Measurements from ENCODE around the gene BORCS8. TPM values are rescaled to one million over a fixed set of nuclear protein-coding genes. Genes with fewer than 3 reads are reported as not detected.
"Not testable (repeated sequence)": the region's sequence is repeated elsewhere in the genome, so short reads cannot be mapped to it uniquely, and the experiment has no call there.

The BORCS8 gene
- total RNA-seq, 1 donor from 2014 or later = 28.0 TPM

DNA sequence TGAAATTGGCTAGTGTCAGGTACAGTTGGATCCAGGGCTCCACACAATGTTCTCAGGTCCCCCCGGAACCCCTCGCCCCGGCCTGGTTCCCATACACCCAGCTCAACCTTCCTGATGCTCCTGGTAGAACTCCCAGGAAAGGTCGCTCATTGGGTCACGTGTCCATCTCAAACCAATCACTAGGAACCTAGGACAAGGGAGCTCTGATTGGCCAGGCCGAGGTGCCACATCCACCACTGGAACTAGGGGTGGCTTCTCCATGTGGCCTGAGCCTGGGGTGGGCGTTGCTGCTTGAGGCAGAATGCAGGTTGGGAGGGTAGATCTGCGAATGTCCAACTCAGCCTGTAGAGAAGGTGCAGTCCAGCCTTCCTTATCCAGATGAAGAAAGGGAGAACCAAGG, 15.0 kb downstream of the BORCS8 start:
- no peak for TF ChIP-seq CTCF (conservative IDR thresholded peaks at IDR 0.05)
- Mint-ChIP-seq H3K27me3 (ENCODE audit: low read depth) (no peaks in the 10 kb centered on the region), H3K9me3 (no peaks in the 10 kb centered on the region), H3K4me3 (no peak overlapping the region), H3K4me1 (peaks cover 4% of the 10 kb centered on the region), H3K36me3 (ENCODE audit: low read depth) (peaks cover 3% of the 10 kb centered on the region), H3K27ac (ENCODE audit: unreplicated experiment) (no peak overlapping the region)
- DNase-seq (ENCODE audit: low read depth, low spot score) = no peak

DNA sequence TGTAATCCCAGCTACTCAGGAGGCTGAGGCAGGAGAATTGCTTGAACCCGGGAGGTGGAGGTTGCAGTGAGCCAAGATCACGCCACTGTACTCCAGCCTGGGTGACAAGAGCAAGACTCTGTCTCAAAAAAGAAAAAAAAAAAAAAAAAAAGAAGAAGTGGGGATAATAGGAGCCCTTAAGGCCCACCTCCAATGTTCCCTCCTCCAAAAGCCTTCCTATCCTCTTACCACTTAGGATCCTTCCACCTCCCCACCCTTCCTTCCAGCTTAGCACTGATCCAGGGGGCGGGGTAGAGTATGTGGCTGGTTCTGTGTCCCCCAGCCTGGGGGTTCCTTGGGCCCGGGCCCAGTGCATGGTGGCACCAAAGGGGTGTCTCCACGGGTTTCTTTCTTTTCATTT, 18.7 kb downstream of the BORCS8 start:
- H3K36me3 Mint-ChIP-seq (ENCODE audit: low read depth); H3K4me3 Mint-ChIP-seq; H3K9me3 Mint-ChIP-seq; DNase-seq (ENCODE audit: low read depth, low spot score); H3K27ac Mint-ChIP-seq (ENCODE audit: unreplicated experiment): not testable (repeated sequence)
- Mint-ChIP-seq H3K27me3 (ENCODE audit: low read depth) (peaks cover 22% of the 10 kb centered on the region), H3K4me1 (peaks cover 20% of the 10 kb centered on the region)

DNA sequence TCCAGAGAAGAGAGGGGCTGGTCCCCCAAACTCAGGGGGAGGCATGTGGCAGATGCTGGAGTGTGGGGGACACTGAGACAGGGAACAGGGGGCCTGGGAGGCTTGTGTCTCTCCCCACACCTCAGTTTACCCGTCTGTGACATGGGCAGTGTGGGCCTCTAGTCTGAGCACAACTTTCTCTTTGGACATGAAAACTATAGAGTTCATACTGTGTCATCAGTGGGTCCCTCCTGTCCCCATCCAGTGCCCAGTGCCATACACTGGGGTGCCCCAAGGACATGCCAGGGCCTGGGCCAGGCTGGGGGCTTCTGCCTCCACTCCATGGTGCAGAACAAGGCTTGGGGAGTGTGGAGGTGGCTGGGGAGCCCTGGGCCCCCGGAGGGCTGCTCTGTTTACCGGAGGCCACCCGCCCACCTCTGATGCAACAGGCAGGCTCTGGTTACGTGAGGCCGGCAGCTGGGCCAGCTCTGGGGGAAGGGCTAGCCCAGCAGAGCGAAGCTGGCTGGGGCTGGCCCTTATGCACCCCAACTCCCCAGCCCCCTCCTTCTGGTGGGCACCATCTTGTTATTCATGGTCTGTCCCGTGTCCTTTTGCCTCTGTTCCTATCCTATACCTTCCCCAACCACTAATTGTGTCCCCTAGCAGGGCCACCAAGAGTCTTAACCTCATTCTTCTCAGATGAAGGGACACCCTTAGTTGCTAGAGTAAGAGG, 20.0 kb downstream of the BORCS8 start:
- Mint-ChIP-seq H3K4me1 (peaks cover 20% of the 10 kb centered on the region), H3K27ac (ENCODE audit: unreplicated experiment) (no peak overlapping the region), H3K9me3 (no peaks in the 10 kb centered on the region), H3K4me3 (no peak overlapping the region), H3K27me3 (ENCODE audit: low read depth) (peaks cover 22% of the 10 kb centered on the region), H3K36me3 (ENCODE audit: low read depth) (no peaks in the 10 kb centered on the region)
- DNase-seq (ENCODE audit: low read depth, low spot score) = no peak
- no peak for TF ChIP-seq CTCF (conservative IDR thresholded peaks at IDR 0.05)

DNA sequence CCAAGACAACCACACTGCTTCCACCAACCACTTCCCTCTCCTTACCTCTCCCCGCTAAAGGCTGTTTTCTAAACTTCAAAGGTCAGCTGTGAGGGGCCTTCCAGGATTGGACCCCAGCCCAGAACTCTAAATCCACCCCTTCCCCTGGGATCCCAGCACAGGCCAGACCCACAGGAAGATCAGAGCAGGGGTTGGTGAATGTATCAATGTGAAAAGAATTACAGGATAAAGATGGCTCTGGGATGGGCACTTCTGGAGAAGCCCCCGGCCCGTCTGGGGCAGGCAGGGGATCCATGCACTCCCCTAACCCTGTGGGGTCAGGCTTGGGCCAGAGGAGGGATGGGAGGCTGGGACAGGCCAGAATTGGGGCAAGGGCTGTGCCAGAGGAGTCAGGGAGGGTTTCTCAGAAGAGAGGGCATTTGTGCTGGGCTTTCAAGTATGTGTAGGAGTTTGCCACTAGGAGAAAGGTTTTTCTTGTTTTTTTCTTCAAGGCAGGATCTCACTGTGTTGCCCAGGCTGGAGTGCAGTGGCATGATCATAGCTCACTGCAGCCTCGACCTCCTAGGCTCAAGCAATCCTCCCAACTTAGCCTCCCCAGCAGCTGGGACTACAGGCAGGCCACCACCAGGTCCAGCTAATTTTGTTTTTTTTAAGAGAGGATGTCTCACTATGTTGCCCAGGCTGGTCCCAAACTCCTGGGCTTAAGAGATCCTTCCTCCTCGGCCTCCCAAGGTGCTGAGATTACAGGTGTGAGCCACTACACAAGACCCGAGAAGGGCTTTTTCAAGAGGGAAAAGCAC, 20.9 kb downstream of the BORCS8 start:
- peaks cover 22% of the 10 kb centered on the region for H3K27me3 Mint-ChIP-seq (ENCODE audit: low read depth)
- no peaks in the 10 kb centered on the region for H3K36me3 Mint-ChIP-seq (ENCODE audit: low read depth)
- H3K4me3 Mint-ChIP-seq = peak overlapping the region; percentile 62
- TF ChIP-seq CTCF (conservative IDR thresholded peaks at IDR 0.05) = no peak
- no peaks in the 10 kb centered on the region for H3K9me3 Mint-ChIP-seq
- no peak for DNase-seq (ENCODE audit: low read depth, low spot score)
- H3K4me1 Mint-ChIP-seq = peaks cover 20% of the 10 kb centered on the region
- no peak overlapping the region for H3K27ac Mint-ChIP-seq (ENCODE audit: unreplicated experiment)

GRCh38 chr19:19170053-19170872, 21.7 kb downstream of the BORCS8 start, which contains the start of gene MEF2B:
MEF2B (minus strand) TSS chr19:19170263; CDS start chr19:19150735, 19,528 bp downstream.
- Mint-ChIP-seq H3K36me3 (ENCODE audit: low read depth) (no peaks in the 10 kb centered on the region), H3K4me1 (peaks cover 20% of the 10 kb centered on the region), H3K4me3 (peak within 1 kb of the TSS; percentile 62), H3K9me3 (no peaks in the 10 kb centered on the region), H3K27me3 (ENCODE audit: low read depth) (peaks cover 22% of the 10 kb centered on the region), H3K27ac (ENCODE audit: unreplicated experiment) (no peak within 1 kb of the TSS)
- TF ChIP-seq CTCF (conservative IDR thresholded peaks at IDR 0.05) = no peak
- peak; percentile 71 for DNase-seq (ENCODE audit: low read depth, low spot score)
